Adrenal gland (tissue), 12 donors: ENCODE measurements around the gene GAS2. TPM values are rescaled to one million over a fixed set of nuclear protein-coding genes. Genes with fewer than 3 reads are reported as not detected.

Experiments used
- DNase-seq, 7 donors: peaks; one replicate each; pipeline ENCODE4 v3.0.0-alpha.2; 2019 to 2020
- H3K27ac ChIP-seq, 5 donors: fragments of 200-600 bp; sonication (generic) in 4 of 5; 1 replicate in 3 of 5; 2 replicates in 2 of 5; pipeline versions ENCODE4 v1.5.1 to v1.8.0; 2016 to 2020; ENCODE audit warnings: mild to moderate bottlenecking in 1 of 5
- H3K27me3 ChIP-seq: fragments of 200-600 bp; 2 replicates; pipeline ENCODE4 v1.8.0; 2021
- H3K36me3 ChIP-seq, 2 donors: fragments of 200-600 bp; replicated peaks in 1 of 2; 1 replicate in 1 of 2; 2 replicates in 1 of 2; pipeline versions ENCODE4 v1.5.1 to v1.8.0; 2018 to 2022
- H3K4me1 ChIP-seq, 2 donors: fragments of 200-600 bp; replicated peaks in 1 of 2; 1 replicate in 1 of 2; 2 replicates in 1 of 2; pipeline versions ENCODE4 v1.5.1 to v1.8.0; 2018 to 2021
- H3K4me3 ChIP-seq, 4 donors: fragments of 200-600 bp; sonication (generic) in 3 of 4; one replicate each; pipeline ENCODE4 v1.5.1; 2016 to 2018
- H3K9me3 ChIP-seq, 3 donors: fragments of 200-600 bp; sonication (generic) in 1 of 3; replicated peaks in 1 of 3; 1 replicate in 2 of 3; 2 replicates in 1 of 3; pipeline versions ENCODE4 v1.5.1 to v1.8.0; 2016 to 2021
- CTCF ChIP-seq, 6 experiments: fragments of 450-650 bp in 4 of 6; fragments of 200-600 bp in 2 of 6; sonication (generic) in 1 of 6; IDR thresholded peaks; 1 replicate in 5 of 6; 2 replicates in 1 of 6; pipeline versions ENCODE4 v1.5.1 to v1.8.0; 2016 to 2021; ENCODE audit warnings: antibody characterized with exemption in 6 of 6, mild to moderate bottlenecking in 2 of 6, moderate library complexity in 1 of 6
- POLR2A ChIP-seq, 2 donors: fragments of 450-650 bp; IDR thresholded peaks; one replicate each; pipeline ENCODE4 v1.6.1; 2017; ENCODE audit warnings: antibody characterized with exemption in 2 of 2, mild to moderate bottlenecking in 2 of 2, moderate library complexity in 1 of 2
- WGBS, 4 donors: extraction: QIAGEN DNeasy Blood & Tissue Kit in 2 of 4; methylation state at CpG; one replicate each; pipeline versions ENCODE4 v1.1.5 to v1.1.7; 2013 to 2017; 5-methylcytosine and 5-hydroxymethylcytosine counted together
- intact Hi-C, 2 donors: fragments of 100-400 bp; cut with DNase I; formaldehyde crosslinking; loops; one replicate each; pipeline versions ENCODE4 v1.14.1 to v1.15.0; 2022 to 2023
- polyA plus RNA-seq, 3 donors: library from polyadenylated mRNA; stranded (reverse); fragments of 200-250 nt in 2 of 3; fragments of 350-450 nt in 1 of 3; fragmentation: Illumina TruSeq in 1 of 3; extraction: RNeasy Lipid Tissue Mini Kit (QIAGEN cat#74804) in 1 of 3; gene quantifications; one replicate each; pipeline ENCODE4 v1.2.3, GENCODE V29; 2013 to 2014
- total RNA-seq, 9 donors: library from RNA; depleted of rRNA in 4 of 9; stranded (reverse); fragments of >200 nt in 4 of 9; fragments of 120-200 nt in 1 of 9; fragmentation: NEBNext Ultra II Directional in 1 of 9; extraction: Animal tissue kit (Norgen Biotek cat#: 25700) in 1 of 9; gene quantifications; one replicate each; pipeline versions ENCODE4 v1.1.0 to v1.2.4, GENCODE V29; 2013 to 2023
- donor health status: healthy with polysubstance abuse.
- donor health status: Bipolar disorder and iron deficiency.
- donor health status: DM: yes; HTN: yes; CAD: no.
- donor health status: DM: no; HTN: no; CAD: no.
- donor health status: DM: no; HTN: no; CAD: no.
- donor health status: DM: yes; HTN: yes; CAD: no.

Gene GAS2
- total and polyA plus RNA-seq, 12 donors: 0.56 to 14.8 (median 2.3) TPM

DNA sequence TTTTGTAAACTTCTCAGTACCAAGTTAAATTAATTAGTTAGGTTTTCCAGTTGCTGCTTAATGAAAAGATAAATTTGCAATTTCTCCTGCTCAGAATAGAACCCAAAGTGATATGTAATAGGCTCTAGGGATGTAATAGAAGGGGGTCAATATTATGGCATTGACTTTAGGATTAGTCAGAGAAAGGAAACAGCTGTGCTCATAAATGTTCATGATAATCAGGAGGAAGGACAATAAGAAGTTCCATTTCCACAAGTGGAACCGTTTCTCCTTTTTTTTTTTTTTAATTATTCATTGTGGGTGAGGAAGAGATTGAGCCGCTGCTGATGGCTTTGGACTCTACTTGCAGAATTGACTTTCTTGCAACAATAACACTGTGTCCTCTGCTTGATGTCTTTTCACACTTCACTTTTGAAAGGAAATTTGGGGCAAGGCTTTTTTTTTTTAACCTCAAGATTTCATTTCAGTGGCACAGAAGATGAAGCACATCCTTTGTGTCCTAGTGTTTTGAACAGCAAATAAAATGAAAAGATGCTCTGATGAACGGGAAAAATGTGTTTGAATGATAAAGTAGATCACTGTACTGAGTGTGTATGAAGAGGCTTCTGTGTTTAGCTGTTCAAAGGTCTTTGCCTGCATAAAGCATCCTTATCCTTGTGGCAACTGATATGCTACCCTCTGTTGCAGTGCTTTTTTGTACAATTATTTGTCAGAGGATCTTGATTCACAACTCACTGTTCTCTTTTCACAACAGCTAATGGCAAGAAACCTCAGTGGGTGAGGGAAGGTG lies 62.4 kb downstream of the GAS2 start:
- H3K4me1 ChIP-seq: no peaks in the 10 kb centered on the region
- no peak for DNase-seq
- H3K27ac ChIP-seq: no peak overlapping the region
- intact Hi-C loops: no loop called here
- TF ChIP-seq POLR2A (IDR thresholded peaks at IDR 0.05): no peak
- TF ChIP-seq CTCF (IDR thresholded peaks at IDR 0.05): no peak
- no peaks in the 10 kb centered on the region for H3K9me3 ChIP-seq
- no peak overlapping the region for H3K4me3 ChIP-seq
- 56 to 66% (median 59%) methylated on average over 3 of the region's 3 CpGs for WGBS, 4 donors
- H3K36me3 ChIP-seq: no peaks in the 10 kb centered on the region
- no peaks in the 10 kb centered on the region for H3K27me3 ChIP-seq

DNA sequence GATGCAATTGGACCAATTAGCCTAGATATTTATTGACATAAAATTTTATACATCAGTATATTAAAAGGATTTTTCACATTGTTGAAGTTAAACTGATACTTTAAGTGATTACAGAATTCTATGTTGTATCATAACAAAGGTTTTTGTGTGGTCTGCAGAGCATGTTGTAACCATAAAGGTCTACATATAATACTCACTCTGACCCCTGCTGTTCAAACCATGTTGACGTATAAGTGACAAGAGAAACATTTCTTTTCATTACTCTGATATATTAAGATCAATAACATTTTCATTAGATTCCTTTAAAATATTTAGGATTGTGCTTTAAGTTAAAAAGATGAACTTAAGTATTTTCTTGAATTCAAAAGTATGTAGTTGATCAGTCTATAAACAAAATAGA lies 63.9 kb downstream of the GAS2 start:
- intact Hi-C loops: no loop called here
- H3K9me3 ChIP-seq: no peaks in the 10 kb centered on the region
- TF ChIP-seq POLR2A (IDR thresholded peaks at IDR 0.05): no peak
- TF ChIP-seq CTCF (IDR thresholded peaks at IDR 0.05): peak in 1 of 6 experiments; percentile 18
- H3K27ac ChIP-seq: no peak overlapping the region
- no peak for DNase-seq
- no peaks in the 10 kb centered on the region for H3K36me3 ChIP-seq
- no peak overlapping the region for H3K4me3 ChIP-seq
- no peaks in the 10 kb centered on the region for H3K4me1 ChIP-seq
- H3K27me3 ChIP-seq: no peaks in the 10 kb centered on the region
- WGBS, 4 donors: 0 to 53% (median 33%) methylated on average over 1 of the region's 1 CpG

GRCh38 chr11:22732588-22732987 lies 66.2 kb downstream of the GAS2 start:
- Histone ChIP-seq H3K9me3 (no peaks in the 10 kb centered on the region), H3K27ac (no peak overlapping the region), H3K27me3 (no peaks in the 10 kb centered on the region), H3K4me3 (no peak overlapping the region), H3K36me3 (no peaks in the 10 kb centered on the region), H3K4me1 (no peaks in the 10 kb centered on the region)
- intact Hi-C loops: no loop called here
- TF ChIP-seq CTCF (IDR thresholded peaks at IDR 0.05) (no peak), POLR2A (IDR thresholded peaks at IDR 0.05) (no peak)
- DNase-seq: no peak
- 41 to 88% (median 62%) methylated on average over 1 to 2 of the region's 2 CpGs for WGBS, 4 donors

DNA sequence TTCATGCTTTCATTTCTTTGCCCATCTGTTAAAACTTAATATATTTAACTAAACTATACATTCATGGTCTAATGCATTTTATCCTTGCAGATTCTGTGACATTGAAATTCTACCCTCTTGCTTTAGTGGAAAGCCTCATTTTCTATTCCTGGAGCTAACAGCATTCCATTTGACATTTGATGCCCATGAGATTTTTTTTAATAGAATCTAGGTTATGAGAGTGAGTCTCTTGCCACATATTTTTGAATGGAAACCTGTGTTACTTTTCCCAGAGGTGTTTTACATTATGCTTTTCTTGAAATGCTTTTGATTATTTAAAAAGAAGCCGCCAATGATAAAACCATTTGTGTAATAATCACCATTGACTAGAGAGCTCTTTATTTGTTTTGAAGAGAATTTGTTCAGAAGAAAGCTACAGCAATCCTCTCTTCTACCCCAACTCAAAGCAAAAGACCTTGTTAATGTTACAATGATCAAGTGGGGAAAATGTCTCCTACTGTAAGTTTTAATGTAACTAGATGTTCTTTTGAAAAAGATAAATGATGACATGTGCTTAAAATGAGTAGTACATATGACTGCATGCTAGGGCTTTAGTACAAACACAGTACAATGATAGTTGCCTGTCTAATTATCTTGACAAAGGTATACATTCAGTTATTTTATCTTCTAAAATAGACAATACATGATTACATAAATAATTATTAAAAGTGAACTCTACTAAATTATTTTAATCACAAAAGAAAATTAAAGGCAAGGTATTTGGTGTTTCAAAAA lies 67.3 kb downstream of the GAS2 start:
- Histone ChIP-seq H3K9me3 (no peaks in the 10 kb centered on the region), H3K27me3 (no peaks in the 10 kb centered on the region), H3K36me3 (no peaks in the 10 kb centered on the region), H3K4me1 (no peaks in the 10 kb centered on the region), H3K27ac (no peak overlapping the region), H3K4me3 (no peak overlapping the region)
- TF ChIP-seq CTCF (IDR thresholded peaks at IDR 0.05): no peak
- TF ChIP-seq POLR2A (IDR thresholded peaks at IDR 0.05): no peak
- 65 to 77% (median 75%) methylated on average over 1 of the region's 1 CpG for WGBS, 4 donors
- DNase-seq: no peak
- intact Hi-C loops: no loop called here
